Hindlimb muscle (tissue), 1 donor: ENCODE measurements around the gene ATP6V1G1. TPM values are rescaled to one million over a fixed set of nuclear protein-coding genes. Genes with fewer than 3 reads are reported as not detected.
A peak's percentile ranks its signal among the peaks of the same experiment; 100 is the strongest.
"Not testable (repeated sequence)": the region's sequence is repeated elsewhere in the genome, so short reads cannot be mapped to it uniquely, and the experiment has no call there.

ENCODE experiments used
- DNase-seq: peaks from one replicate; pipeline ENCODE4 v3.0.0-alpha.2; 2013
- polyA plus RNA-seq: library from polyadenylated mRNA; unstranded; fragments of 120-200 nt; gene quantifications from one replicate; pipeline ENCODE4 v1.2.1, GENCODE V29; 2013; ENCODE audit not compliant: insufficient read length

The ATP6V1G1 gene
- polyA plus RNA-seq = 87.0 TPM

- DNase-seq = peak; percentile 100
Observed at GRCh38 chr9:114587345-114588202, at the start of gene ATP6V1G1. TSS of gene ATP6V1G1 (plus strand) at chr9:114587769. CDS start at chr9:114587839, 70 bp downstream.

GRCh38 chr9:114538241-114538640 lies 49.3 kb upstream of the ATP6V1G1 start:
- DNase-seq = no peak

- no peak for DNase-seq
Observed at GRCh38 chr9:114539701-114540380, 47.7 kb upstream of the ATP6V1G1 start.

- DNase-seq = no peak
Observed at GRCh38 chr9:114545055-114545454, 42.5 kb upstream of the ATP6V1G1 start.

- DNase-seq = no peak
Observed at GRCh38 chr9:114546851-114547250, 40.7 kb upstream of the ATP6V1G1 start.

- no peak for DNase-seq
Observed at GRCh38 chr9:114549697-114550330, 37.8 kb upstream of the ATP6V1G1 start.

GRCh38 chr9:114551750-114552685 lies 35.6 kb upstream of the ATP6V1G1 start:
- peak; percentile 8 for DNase-seq

GRCh38 chr9:114552706-114553105 lies 34.9 kb upstream of the ATP6V1G1 start:
- no peak for DNase-seq

GRCh38 chr9:114553202-114553601 lies 34.4 kb upstream of the ATP6V1G1 start:
- DNase-seq = no peak

GRCh38 chr9:114555696-114556095 lies 31.9 kb upstream of the ATP6V1G1 start:
- DNase-seq = no peak

GRCh38 chr9:114558027-114558675 lies 29.4 kb upstream of the ATP6V1G1 start:
- no peak for DNase-seq

GRCh38 chr9:114559830-114560513 lies 27.6 kb upstream of the ATP6V1G1 start:
- no peak for DNase-seq

GRCh38 chr9:114560956-114561355 lies 26.6 kb upstream of the ATP6V1G1 start:
- DNase-seq = no peak

- no peak for DNase-seq
Observed at GRCh38 chr9:114561771-114562170, 25.8 kb upstream of the ATP6V1G1 start.

- DNase-seq = no peak
Observed at GRCh38 chr9:114565204-114565603, 22.4 kb upstream of the ATP6V1G1 start.

GRCh38 chr9:114570742-114571141 lies 16.8 kb upstream of the ATP6V1G1 start:
- DNase-seq = no peak

- no peak for DNase-seq
Observed at GRCh38 chr9:114571391-114571790, 16.2 kb upstream of the ATP6V1G1 start.

- DNase-seq = no peak
Observed at GRCh38 chr9:114572199-114572598, 15.4 kb upstream of the ATP6V1G1 start.

GRCh38 chr9:114574438-114574837 lies 13.1 kb upstream of the ATP6V1G1 start:
- DNase-seq = no peak

- DNase-seq = not testable (repeated sequence)
Observed at GRCh38 chr9:114576779-114577178, 10.8 kb upstream of the ATP6V1G1 start.

- not testable (repeated sequence) for DNase-seq
Observed at GRCh38 chr9:114578134-114578533, 9.4 kb upstream of the ATP6V1G1 start.
